ENCODE measurements around the gene KLHL6.

DNA sequence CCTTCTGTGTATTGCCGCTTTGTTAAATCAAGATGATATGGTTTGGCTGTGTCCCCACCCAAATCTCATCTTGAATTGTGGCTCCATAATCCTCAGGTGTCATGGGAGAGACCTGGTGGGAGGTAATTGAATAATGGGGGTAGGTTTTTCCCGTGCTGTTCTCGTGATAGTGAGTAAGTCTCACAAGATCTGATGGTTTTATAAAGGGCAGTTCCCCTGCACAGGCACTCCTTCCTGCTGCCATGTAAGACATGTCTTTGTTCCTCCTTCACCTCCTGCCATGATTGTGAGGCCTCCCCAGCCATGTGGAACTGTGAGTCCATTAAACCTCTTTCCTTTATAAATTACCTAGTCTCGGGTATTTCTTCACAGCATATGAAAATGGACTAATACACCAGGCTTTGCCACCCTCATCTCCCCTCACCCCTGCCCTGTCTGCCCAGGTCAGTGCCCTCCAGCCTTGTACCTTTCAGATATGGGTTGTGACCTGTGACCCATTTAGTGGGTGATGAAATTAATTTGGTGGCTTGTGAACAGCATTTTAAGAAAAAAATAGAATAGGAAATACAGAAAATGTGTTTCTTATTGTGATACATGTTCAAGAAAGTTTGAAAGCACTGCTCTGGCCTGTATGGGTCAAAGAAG is 71.0 kb downstream of the KLHL6 start:
- TF ChIP-seq ATF3 (IDR thresholded peaks at IDR 0.05; ENCODE audit: borderline replicate concordance, extremely low read depth, low read depth, low read length) (no peak), NRF1 (conservative IDR thresholded peaks at IDR 0.05; ENCODE audit: low read depth, low read length) (no peak), SPI1 (IDR thresholded peaks at IDR 0.05; ENCODE audit: borderline replicate concordance, insufficient read depth, low read depth, low read length) (no peak), ZBED1 (IDR thresholded peaks at IDR 0.05; ENCODE audit: borderline replicate concordance) (no peak), MTA2 (IDR thresholded peaks at IDR 0.05; ENCODE audit: low read depth) (no peak), TCF12 (IDR thresholded peaks at IDR 0.05; ENCODE audit: low read depth, low read length) (no peak), SMAD1 (IDR thresholded peaks at IDR 0.05; ENCODE audit: low read depth, partially characterized antibody) (no peak), NFYA (IDR thresholded peaks at IDR 0.05; ENCODE audit: borderline replicate concordance, low read depth, low read length) (no peak), EP300 (IDR thresholded peaks at IDR 0.05; ENCODE audit: borderline replicate concordance in 1 of 2, control insufficient read depth in 1 of 2, low read depth in 2 of 2, low read length in 2 of 2) (no peak), WRNIP1 (IDR thresholded peaks at IDR 0.05; ENCODE audit: borderline replicate concordance, low read depth, low read length) (no peak), FOXM1 (IDR thresholded peaks at IDR 0.05; ENCODE audit: low read depth, low read length) (no peak), NBN (IDR thresholded peaks at IDR 0.05) (no peak)
- TF ChIP-seq, protein P1, sequence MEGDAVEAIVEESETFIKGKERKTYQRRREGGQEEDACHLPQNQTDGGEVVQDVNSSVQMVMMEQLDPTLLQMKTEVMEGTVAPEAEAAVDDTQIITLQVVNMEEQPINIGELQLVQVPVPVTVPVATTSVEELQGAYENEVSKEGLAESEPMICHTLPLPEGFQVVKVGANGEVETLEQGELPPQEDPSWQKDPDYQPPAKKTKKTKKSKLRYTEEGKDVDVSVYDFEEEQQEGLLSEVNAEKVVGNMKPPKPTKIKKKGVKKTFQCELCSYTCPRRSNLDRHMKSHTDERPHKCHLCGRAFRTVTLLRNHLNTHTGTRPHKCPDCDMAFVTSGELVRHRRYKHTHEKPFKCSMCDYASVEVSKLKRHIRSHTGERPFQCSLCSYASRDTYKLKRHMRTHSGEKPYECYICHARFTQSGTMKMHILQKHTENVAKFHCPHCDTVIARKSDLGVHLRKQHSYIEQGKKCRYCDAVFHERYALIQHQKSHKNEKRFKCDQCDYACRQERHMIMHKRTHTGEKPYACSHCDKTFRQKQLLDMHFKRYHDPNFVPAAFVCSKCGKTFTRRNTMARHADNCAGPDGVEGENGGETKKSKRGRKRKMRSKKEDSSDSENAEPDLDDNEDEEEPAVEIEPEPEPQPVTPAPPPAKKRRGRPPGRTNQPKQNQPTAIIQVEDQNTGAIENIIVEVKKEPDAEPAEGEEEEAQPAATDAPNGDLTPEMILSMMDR (IDR thresholded peaks at IDR 0.05 in 2 of 3, conservative IDR thresholded peaks at IDR 0.05 in 1 of 3; ENCODE audit: control insufficient read depth in 2 of 3, extremely low read depth in 1 of 3, insufficient read depth in 1 of 3, low read depth in 3 of 3, low read length in 3 of 3) = no peak
